Stimulated activated CD8-positive, alpha-beta memory T cell treated with anti-CD3 and anti-CD28 coated beads, Interleukin-12 subunit alpha, Interleukin-12 subunit beta, amount 100 ng/mL, for 4 hours (primary cell): Measurements from ENCODE around the gene HTRA2.
A peak's percentile ranks its signal among the peaks of the same experiment; 100 is the strongest.

ENCODE experiments used
- DNase-seq: peaks from one replicate; pipeline ENCODE4 v3.0.0-alpha.2; 2020; ENCODE audit warnings: low read depth

HTRA2 gene

DNA sequence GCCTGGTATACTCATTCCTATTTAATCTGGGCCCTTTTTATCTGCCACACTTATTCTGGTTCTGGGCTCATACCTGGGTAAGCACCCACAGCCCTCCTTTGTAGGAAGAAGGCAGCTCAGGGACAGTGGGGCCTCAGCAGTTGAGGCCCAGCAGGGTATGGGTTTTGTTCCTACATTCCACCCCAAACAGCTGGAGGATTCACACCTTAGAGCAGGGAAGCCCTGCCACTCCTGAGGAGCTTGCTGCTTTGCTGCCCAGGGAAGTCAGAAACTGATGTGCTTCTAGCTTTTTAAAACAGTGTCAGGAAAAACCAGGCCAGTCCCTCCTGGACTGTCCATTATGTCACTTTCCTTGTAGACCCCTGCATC, 29.2 kb upstream of the HTRA2 start:
- DNase-seq, result no peak

DNA sequence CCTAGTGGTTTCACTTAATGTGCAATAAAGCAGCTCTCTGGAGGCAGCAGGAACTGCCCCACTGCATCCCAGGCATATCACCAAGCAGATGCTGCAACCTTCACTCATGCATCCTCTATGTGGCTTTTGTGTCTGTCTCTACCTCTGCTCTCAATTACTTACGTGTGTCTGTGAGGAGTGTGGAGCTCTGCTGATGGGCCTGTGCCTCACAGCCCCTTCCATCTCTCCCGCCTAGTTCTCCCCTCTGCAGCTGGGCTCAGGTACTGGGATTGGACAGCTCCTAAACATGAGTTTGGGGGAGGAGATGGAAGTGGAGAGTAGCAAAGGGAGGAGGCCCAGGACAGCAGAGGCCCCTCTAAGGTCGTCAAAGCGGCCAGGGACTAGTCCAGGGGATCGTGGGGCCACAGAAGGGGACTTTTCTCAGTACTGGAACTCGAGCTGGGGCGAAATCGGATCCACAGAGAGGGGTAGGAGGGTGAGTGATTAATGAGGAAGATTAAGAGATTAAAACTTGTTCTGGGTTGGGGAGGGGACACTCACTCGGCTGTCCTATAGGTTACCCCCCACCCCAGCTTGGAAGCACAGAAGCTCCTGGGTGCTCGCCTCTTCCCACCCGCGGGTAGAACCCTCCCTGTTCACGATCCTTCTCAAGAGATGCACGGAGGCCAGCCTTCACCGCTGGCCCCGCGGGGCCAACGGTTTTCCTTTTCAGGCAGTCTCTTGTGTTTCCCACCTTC, 28.2 kb upstream of the HTRA2 start:
- DNase-seq, result no peak

GRCh38 chr2:74502147-74502719, 27.5 kb upstream of the HTRA2 start:
- no peak for DNase-seq

DNA sequence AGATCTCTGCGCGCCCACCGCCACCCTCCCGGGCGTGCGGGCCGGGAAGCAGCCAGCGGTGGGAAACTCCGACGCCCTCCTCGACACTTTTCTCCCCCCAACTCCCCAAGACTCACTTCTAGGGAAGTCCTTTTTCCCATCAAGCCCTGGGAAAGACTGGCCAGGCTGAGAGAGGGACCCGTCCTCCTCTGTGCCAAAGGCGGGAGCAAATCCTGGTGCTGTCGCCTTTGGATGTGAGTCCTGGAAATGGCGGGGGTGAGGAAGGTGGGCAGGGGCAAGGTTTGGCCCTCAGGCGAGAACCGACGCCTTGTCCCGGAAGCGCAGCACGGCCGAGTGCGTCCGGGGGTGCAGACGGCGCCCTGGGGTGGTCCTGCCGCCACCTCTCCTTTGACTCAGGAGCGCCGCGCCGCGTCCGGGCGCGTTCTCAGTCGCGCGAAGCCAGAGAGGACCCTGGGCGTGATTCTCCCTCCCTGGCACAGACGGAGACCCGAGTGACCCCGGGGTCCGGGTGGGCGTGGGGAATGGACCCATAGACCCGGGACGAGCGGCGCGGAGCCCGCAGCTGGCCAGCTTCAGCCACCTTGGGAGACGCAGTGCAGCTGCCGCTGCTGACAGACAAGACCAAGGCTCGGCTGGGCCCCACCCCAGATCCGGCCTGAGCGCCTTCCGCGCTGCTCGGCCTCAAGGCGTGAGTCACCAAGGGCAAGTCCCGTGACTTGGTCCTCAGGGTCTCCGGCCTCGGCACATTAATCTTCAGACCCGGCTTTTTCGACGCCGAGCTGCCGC, 26.8 kb upstream of the HTRA2 start:
- no peak for DNase-seq

DNA sequence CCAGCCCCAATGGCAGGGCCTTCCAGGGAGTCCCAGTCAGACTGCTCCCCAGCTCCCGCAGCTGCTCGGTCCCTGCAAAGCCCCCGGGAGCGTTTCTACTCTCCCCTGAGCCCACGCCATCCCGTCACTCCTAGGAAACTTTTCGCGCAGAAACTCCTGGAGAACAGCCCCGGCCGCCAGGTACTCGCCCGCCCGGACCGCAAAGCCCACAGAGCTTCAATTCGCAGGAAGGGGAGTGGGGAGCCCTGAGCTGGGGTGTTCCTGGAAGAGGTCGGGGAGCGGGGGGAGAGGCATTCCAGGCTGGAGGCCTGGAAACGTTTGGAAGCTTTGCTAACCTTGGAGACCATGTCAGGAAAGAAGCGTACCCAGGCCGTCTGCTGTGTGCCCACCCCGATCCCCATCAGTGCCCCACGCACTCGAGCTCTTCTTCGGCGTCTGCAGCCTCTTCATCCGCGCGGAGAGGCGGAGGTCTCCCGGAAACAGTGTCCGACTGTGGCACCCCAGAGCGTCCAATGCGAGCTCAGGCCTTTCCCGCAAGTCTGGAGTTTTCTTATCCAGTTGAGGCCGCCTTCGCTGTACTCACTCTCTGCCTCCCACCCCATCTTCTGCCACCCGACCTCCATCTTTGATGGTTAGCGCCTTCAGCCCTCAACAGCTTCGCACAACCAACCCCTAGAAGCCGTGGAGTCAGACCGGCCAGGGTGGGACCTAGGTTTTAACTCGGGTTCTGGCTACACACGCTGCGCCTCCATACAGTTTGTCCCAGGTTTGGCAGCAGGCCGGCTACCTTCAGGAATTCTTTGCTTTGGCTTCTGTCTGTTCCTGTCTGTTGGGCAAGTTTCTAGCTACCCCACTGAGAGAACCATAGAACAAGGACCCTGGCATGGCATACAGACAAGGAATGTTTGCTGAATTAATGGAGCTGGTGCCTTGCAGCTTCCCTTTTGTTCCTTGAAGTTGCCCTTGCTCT, 25.9 kb upstream of the HTRA2 start:
- DNase-seq, result no peak

- DNase-seq, result no peak
These were observed 25.1 kb upstream of the HTRA2 start for GRCh38 chr2:74504591-74504990.

- DNase-seq, result no peak
These were observed 24.1 kb upstream of the HTRA2 start for GRCh38 chr2:74505448-74506246.

- DNase-seq, result peak; percentile 97
These were observed 22.4 kb upstream of the HTRA2 start, which contains the start of gene PCGF1 for GRCh38 chr2:74507145-74507925. PCGF1 (minus strand) TSS chr2:74507695; CDS start chr2:74507668, 27 bp downstream.

DNA sequence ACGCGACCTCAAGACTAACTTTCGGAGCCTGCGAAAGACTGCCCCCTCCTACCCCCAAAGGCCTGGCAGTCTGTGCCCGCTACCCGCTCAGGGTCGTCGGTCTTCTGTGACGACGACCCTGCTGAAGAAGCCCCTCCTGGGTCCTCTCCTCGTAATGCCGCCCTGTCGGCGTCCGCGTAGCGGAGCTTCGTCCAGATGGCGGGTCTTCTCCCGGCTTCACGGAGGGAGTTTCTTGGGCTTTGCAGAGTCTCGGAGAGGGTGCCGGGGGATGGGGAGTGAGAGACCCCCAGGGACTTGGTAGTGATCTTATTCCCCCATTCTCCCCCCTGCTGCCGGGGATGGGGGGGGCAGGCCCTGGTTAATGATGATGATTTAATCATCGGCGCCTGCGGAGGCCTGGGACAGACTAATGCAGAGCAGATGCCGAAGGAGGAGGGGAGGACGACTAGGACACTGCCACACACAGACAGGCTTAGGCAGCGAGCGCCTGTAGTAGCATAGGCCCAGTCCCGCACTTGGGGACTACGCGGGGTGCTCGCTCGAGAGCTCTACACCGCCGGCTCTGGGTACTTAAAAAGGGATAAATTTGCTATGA, 21.7 kb upstream of the HTRA2 start:
- no peak for DNase-seq

DNA sequence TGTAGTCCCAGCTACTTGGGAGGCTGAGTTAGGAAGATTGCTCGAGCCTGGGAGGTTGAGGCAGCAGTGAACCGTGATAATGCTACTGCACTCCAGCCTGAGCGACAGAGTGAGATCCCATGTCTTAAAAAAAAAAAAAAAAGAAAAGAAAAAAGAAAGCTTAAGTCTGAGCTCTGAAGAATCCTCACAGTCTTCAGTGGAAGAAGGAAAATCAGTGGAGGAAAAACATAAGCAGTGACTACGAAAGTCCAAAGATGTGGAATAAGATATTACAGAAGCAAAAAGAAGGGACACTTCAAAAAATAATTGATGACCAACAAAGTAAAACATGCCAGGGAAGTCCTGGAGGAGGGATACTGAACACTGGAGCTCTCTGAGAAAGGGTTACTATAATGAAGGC, 19.5 kb upstream of the HTRA2 start:
- DNase-seq, result no peak

DNA sequence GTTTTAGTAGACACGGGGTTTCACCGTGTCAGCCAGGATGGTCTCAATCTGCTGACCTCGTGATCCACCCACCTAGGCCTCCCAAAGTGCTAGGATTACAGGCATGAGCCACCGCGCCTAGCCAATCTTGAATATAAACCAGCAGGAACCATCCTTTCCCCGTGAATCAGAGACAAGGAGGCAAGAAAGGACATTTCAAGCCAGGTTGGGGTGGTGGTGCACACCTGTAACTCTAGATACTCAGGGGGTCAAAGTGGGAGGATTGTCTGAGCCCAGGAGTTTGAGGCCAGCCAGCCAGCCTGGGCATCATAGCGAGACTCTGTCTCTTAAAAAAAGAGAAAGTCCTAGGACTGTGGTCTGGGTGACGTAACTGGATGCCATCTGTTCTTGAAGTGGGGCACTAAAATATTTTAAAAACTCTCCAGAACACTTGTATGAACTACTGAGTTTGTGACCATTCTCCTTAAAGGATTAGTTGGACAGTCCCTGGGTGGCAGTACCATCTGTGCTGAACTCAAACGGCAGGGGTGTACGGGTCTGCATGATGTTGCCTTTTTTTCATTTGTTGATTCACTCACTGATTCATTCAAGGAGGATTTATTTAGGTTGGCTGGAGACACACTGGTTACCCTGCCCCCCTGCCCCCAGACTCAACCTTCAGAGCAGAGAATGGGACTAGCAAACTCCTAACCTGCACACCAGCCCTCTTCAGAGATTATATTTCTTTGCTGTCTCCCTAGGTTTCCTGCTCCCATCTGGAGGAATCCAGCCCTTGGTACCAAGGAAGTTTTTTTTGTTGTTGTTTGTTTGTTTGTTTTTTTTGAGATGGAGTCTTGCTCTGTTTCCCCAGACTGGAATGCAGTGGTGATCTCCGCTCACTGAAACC, 18.4 kb upstream of the HTRA2 start:
- no peak for DNase-seq

DNA sequence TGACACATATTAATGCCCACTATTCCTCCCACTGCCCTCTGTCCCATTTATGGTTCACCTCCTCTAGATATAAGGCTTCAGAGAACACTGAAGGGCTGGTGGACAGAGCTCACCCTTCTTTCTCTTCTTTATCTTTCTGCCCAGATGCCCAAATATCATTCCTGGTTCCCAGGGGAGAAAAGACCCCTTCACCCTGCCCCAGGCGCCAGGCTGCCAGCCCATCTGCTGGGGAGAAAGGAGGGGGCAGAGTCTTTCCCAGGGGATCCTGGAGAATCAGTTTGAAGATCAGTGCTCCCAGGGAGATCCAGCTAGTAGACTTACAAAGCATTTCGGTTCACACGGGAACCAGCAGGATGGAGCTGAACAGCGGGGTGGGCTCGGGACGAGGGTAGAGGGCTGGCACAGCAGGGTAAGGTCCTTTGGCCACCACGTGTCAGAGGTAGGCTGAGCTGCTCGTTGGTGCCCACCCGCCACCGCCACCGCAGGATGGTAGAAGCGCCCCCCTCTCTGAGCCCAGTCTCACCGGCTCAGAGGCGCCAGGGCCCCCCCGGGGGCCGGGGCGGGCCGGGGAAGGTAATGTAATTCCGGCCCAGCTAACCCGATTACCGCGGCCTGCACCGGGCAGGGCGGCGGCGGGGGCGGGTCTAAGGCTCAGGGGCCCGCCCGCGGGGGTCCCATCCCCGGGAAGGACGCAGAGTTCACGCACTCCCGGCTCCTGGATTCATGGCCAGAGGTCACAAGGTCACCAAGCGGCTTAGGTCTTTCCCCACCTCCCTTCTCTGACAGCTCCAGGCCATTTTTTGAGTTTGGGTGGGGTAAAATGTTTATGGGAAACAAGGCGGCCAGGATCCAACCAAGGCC, 16.8 kb upstream of the HTRA2 start:
- no peak for DNase-seq

- no peak for DNase-seq
These were observed 15.9 kb upstream of the HTRA2 start for GRCh38 chr2:74513605-74514367.

DNA sequence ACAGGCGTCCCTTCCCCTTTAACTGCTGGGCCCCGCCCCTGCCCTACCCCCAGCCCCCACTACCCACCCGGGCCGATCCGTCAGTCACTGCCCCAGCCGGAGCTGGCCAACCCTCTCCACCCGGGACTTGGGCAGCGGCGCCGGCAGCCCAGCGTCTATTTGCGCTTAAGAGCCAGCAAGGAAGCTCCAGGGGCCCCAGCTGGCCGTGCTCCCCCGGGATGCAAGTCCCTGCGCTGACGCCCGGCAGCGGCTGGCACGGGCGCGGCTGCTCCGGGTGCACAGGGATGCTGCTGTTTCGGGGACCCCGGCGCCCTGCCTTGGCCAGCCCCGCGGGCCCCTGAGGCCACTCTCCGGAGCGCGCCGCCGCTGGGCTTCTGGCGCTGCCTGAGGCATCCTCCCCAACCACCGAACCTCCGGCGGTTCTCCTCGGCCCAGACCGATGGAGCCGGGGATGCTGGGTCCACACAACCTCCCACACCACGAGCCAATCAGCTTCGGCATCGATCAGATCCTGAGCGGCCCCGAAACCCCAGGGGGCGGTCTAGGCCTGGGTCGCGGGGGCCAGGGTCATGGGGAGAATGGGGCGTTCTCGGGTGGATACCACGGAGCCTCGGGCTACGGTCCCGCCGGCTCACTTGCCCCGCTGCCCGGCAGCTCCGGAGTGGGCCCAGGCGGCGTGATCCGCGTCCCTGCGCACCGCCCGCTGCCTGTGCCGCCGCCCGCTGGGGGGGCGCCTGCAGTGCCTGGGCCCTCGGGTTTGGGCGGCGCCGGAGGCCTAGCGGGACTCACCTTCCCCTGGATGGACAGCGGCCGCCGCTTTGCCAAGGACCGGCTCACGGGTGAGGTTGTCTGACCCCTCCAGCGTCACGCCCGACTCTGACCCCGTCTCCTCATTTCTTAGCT, 15.1 kb upstream of the HTRA2 start, which contains the start of gene TLX2:
TLX2 (plus strand) TSS at position 83 of the 903 bp plus-strand sequence; CDS start at position 440, 357 bp downstream.
- no peak for DNase-seq

DNA sequence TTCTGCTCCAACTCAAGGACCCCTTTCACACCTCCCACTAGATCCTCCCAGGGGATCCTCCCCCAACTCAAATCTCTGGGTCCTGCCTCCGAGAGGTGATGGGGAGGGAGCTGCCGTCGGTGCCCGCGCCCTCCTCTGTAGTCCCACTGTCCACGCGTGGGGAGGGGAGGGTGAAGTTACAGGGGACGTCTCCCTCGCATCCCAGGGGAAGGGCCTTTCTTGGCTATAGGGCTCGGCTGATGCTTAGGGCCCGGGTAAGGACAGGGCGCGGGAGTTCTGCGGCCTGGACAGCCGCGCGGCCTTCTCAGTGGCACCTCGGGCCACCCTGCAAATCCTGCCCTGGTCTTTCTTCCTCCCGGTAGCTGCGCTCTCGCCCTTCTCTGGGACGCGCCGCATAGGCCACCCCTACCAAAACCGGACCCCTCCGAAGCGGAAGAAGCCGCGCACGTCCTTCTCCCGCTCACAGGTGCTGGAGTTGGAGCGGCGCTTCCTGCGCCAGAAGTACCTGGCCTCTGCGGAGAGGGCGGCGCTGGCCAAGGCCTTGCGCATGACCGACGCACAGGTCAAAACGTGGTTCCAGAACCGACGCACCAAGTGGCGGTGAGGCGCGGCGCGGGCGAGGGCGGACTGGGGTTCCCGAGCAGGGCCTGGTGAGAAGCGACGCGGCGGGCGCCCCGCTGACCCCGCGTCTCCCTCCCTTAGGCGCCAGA, 14.3 kb upstream of the HTRA2 start:
- no peak for DNase-seq
